Measurements from ENCODE around the gene MEIS3. TPM values are rescaled to one million over a fixed set of nuclear protein-coding genes. Genes with fewer than 3 reads are reported as not detected.

MEIS3 gene
- total RNA-seq, 6 experiments from 2014 or later: 0.53 to 1.6 (median 0.77) TPM

GRCh38 chr19:47437500-47437899 is 18.2 kb upstream of the MEIS3 start:
- intact Hi-C loops (cut with DNase I): loop anchor here (5.0 to 10.0 kb wide), 2 partner anchors 87 to 260 kb away; no protein-coding TSS in a partner anchor
- TF ChIP-seq CTCF (IDR thresholded peaks at IDR 0.05): no peak
- H3K9me3 ChIP-seq: no peaks in the 10 kb centered on the region
- H3K36me3 ChIP-seq: no peaks in the 10 kb centered on the region
- H3K27me3 ChIP-seq: no peaks in the 10 kb centered on the region
- DNase-seq: no peak
- ATAC-seq: no peak
- WGBS (ENCODE audit: insufficient coverage, low coverage, low lambda C conversion rate, missing lambda C conversion rate): 47% methylated on average over 7 of the region's 12 CpGs
- no peak overlapping the region for H3K27ac ChIP-seq
- H3K4me1 ChIP-seq: no peaks in the 10 kb centered on the region
- no peak overlapping the region for H3K4me3 ChIP-seq

GRCh38 chr19:47436712-47437401 is 17.5 kb upstream of the MEIS3 start:
- Histone ChIP-seq H3K4me1 (no peaks in the 10 kb centered on the region), H3K27ac (no peak overlapping the region), H3K9me3 (no peaks in the 10 kb centered on the region), H3K36me3 (no peaks in the 10 kb centered on the region), H3K27me3 (no peaks in the 10 kb centered on the region), H3K4me3 (no peak overlapping the region)
- TF ChIP-seq POLR2A (IDR thresholded peaks at IDR 0.05): no peak
- peak; percentile 87 to 91 (median 88) for TF ChIP-seq CTCF (IDR thresholded peaks at IDR 0.05)
- 21% methylated on average over 6 of the region's 17 CpGs for WGBS (ENCODE audit: insufficient coverage, low coverage, low lambda C conversion rate, missing lambda C conversion rate)
- intact Hi-C loops (cut with DNase I): loop anchor here (5.0 to 10.0 kb wide), 2 partner anchors 88 to 260 kb away; no protein-coding TSS in a partner anchor
- peak; percentile 78 to 85 (median 83) for DNase-seq
- peak; percentile 94 to 100 (median 98) for ATAC-seq

GRCh38 chr19:47435883-47436417 is 16.6 kb upstream of the MEIS3 start:
- H3K9me3 ChIP-seq: no peaks in the 10 kb centered on the region
- no peak for DNase-seq
- no peak for TF ChIP-seq CTCF (IDR thresholded peaks at IDR 0.05)
- WGBS (ENCODE audit: insufficient coverage, low coverage, low lambda C conversion rate, missing lambda C conversion rate): 68% methylated on average over 5 of the region's 6 CpGs
- no peak overlapping the region for H3K4me3 ChIP-seq
- no peak overlapping the region for H3K27ac ChIP-seq
- no peak for ATAC-seq
- peaks cover 0 to 3% of the 10 kb centered on the region in 2 donors for H3K27me3 ChIP-seq
- no peaks in the 10 kb centered on the region for H3K4me1 ChIP-seq
- H3K36me3 ChIP-seq: no peaks in the 10 kb centered on the region
- intact Hi-C loops (cut with DNase I): loop anchor here (5.0 to 10.0 kb wide), 2 partner anchors 89 to 261 kb away; no protein-coding TSS in a partner anchor

GRCh38 chr19:47435196-47435595 is 15.9 kb upstream of the MEIS3 start:
- no peak for DNase-seq
- intact Hi-C loops (cut with DNase I): loop anchor here (5.0 to 10.0 kb wide), 2 partner anchors 90 to 262 kb away; no protein-coding TSS in a partner anchor
- 36% methylated on average over 16 of the region's 16 CpGs for WGBS (ENCODE audit: insufficient coverage, low coverage, low lambda C conversion rate, missing lambda C conversion rate)
- ATAC-seq: no peak
- Histone ChIP-seq H3K9me3 (no peaks in the 10 kb centered on the region), H3K27me3 (peaks cover 0 to 10% of the 10 kb centered on the region in 2 donors), H3K27ac (no peak overlapping the region), H3K4me1 (peaks cover 0 to 4% (median 1%) of the 10 kb centered on the region in 4 donors), H3K36me3 (no peaks in the 10 kb centered on the region), H3K4me3 (no peak overlapping the region)
- TF ChIP-seq CTCF (IDR thresholded peaks at IDR 0.05) (no peak), POLR2A (IDR thresholded peaks at IDR 0.05) (no peak)

All from right lobe of liver (tissue), 6 donors.